Measurements from ENCODE around the gene STARD13.

- TF ChIP-seq CTCF (conservative IDR thresholded peaks at IDR 0.05; ENCODE audit: low read length) (no peak), EZH2phosphoT487 (IDR thresholded peaks at IDR 0.05; ENCODE audit: borderline replicate concordance, low read depth, low read length) (no peak)
These were observed 88.8 kb downstream of the STARD13 start for GRCh38 chr13:33196767-33197166.

Measured in OCI-LY7 (cell line).